NCI-H1105 treated with DMSO at 0.1 percent for 48 hours (cell line): ENCODE results near the gene AASS.
A peak's percentile ranks its signal among the peaks of the same experiment; 100 is the strongest.

Experiments
- DNase-seq: peaks from one replicate; lab custom pipeline; 2025; lab: John Stamatoyannopoulos, UW

The AASS gene

GRCh38 chr7:122118757-122119156, 25.3 kb downstream of the AASS start:
- DNase-seq, result no peak

- no peak for DNase-seq
Observed at GRCh38 chr7:122103064-122103463, 41.0 kb downstream of the AASS start.

GRCh38 chr7:122100021-122100420, 44.0 kb downstream of the AASS start:
- no peak for DNase-seq

- DNase-seq, result no peak
Observed at GRCh38 chr7:122095642-122096041, 48.4 kb downstream of the AASS start.

- DNase-seq, result no peak
Observed at GRCh38 chr7:122094549-122094948, 49.5 kb downstream of the AASS start.

- peak; percentile 49 for DNase-seq
Observed at GRCh38 chr7:122092964-122093797, 50.9 kb downstream of the AASS start.

GRCh38 chr7:122082670-122083069, 61.4 kb downstream of the AASS start:
- no peak for DNase-seq

GRCh38 chr7:122082160-122082559, 61.9 kb downstream of the AASS start:
- no peak for DNase-seq

- no peak for DNase-seq
Observed at GRCh38 chr7:122073635-122074034, 70.4 kb downstream of the AASS start.

- DNase-seq, result no peak
Observed at GRCh38 chr7:122072924-122073599, 71.0 kb downstream of the AASS start.

GRCh38 chr7:122072272-122072671, 71.8 kb downstream of the AASS start:
- no peak for DNase-seq

GRCh38 chr7:122070834-122071233, 73.2 kb downstream of the AASS start:
- DNase-seq, result peak; percentile 11

- DNase-seq, result no peak
Observed at GRCh38 chr7:122070062-122070461, 74.0 kb downstream of the AASS start.

GRCh38 chr7:122068999-122069398, 75.0 kb downstream of the AASS start:
- no peak for DNase-seq

GRCh38 chr7:122068046-122068445, 76.0 kb downstream of the AASS start:
- no peak for DNase-seq

- DNase-seq, result no peak
Observed at GRCh38 chr7:122067077-122067476, 77.0 kb downstream of the AASS start.

GRCh38 chr7:122064971-122065370, 79.1 kb downstream of the AASS start:
- no peak for DNase-seq

- DNase-seq, result no peak
Observed at GRCh38 chr7:122063146-122063545, 80.9 kb downstream of the AASS start.

GRCh38 chr7:122059542-122059941, 84.5 kb downstream of the AASS start:
- no peak for DNase-seq

- DNase-seq, result no peak
Observed at GRCh38 chr7:122056977-122057376, 87.1 kb downstream of the AASS start.

GRCh38 chr7:122055073-122055472, 89.0 kb downstream of the AASS start:
- DNase-seq, result no peak

GRCh38 chr7:122054393-122054792, 89.7 kb downstream of the AASS start:
- no peak for DNase-seq

- no peak for DNase-seq
Observed at GRCh38 chr7:122046402-122046801, 97.6 kb downstream of the AASS start.

GRCh38 chr7:122040147-122040546, 103.9 kb downstream of the AASS start:
- no peak for DNase-seq
